ENCODE results near the gene GALNTL6. TPM values are rescaled to one million over a fixed set of nuclear protein-coding genes. Genes with fewer than 3 reads are reported as not detected.
A peak's percentile ranks its signal among the peaks of the same experiment; 100 is the strongest.

Gene GALNTL6
- total and polyA plus RNA-seq, 2 donors (not counting 3 experiments of a cell fraction or from before 2014, with no cell fraction given), result not detected

- POLR2A ChIA-PET, result interaction anchor here (0.6 kb wide), 1 partner anchor 275 kb away, joined by 4 read pairs; no protein-coding TSS in a partner anchor
- TF ChIP-seq EZH2 (IDR thresholded peaks at IDR 0.05; ENCODE audit: borderline replicate concordance, low read depth, low read length, severe bottlenecking), result no peak
- TF ChIP-seq CTCF (IDR thresholded peaks at IDR 0.05; ENCODE audit: extremely low read depth in 1 of 2, insufficient read depth in 1 of 2, low read depth in 1 of 2, low read length in 2 of 2), result no peak
- no peak for TF ChIP-seq JUN (IDR thresholded peaks at IDR 0.05; ENCODE audit: borderline replicate concordance, insufficient read depth, insufficient read length, low read depth)
- TF ChIP-seq FOS (IDR thresholded peaks at IDR 0.05; ENCODE audit: borderline replicate concordance, insufficient read depth, low read length), result no peak
- TF ChIP-seq GATA2 (IDR thresholded peaks at IDR 0.05; ENCODE audit: insufficient read depth, insufficient read length, low read depth, low read length), result no peak
- TF ChIP-seq MYC (IDR thresholded peaks at IDR 0.05; ENCODE audit: low read depth, low read length), result no peak
- Histone ChIP-seq H3K4me3 (replicated peaks in 1 of 3; ENCODE audit: insufficient read depth in 1 of 3, low read depth in 1 of 3, low read length in 3 of 3) (no peak overlapping the region), H3K9ac (replicated peaks; ENCODE audit: extremely low read depth, insufficient read depth, low read length) (no peak overlapping the region), H3K9me3 (replicated peaks; ENCODE audit: control insufficient read depth, insufficient read depth, low read length) (no peaks in the 10 kb centered on the region), H3K79me2 (ENCODE audit: control insufficient read depth, insufficient read depth, low read length) (no peaks in the 10 kb centered on the region), H3K4me1 (ENCODE audit: control insufficient read depth, extremely low read depth, insufficient read depth, low read length) (no peaks in the 10 kb centered on the region), H3K36me3 (ENCODE audit: control insufficient read depth in 2 of 2, extremely low read depth in 1 of 2, insufficient read depth in 2 of 2, low read length in 2 of 2) (no peaks in the 10 kb centered on the region), H3K4me2 (ENCODE audit: insufficient read depth, low read length) (no peak overlapping the region), H2AFZ (ENCODE audit: low read depth, low read length) (no peak overlapping the region), H3K27me3 (ENCODE audit: control insufficient read depth in 2 of 2, insufficient read depth in 2 of 2, low read length in 2 of 2) (peaks cover 0 to 2% of the 10 kb centered on the region in 2 experiments), H4K20me1 (replicated peaks; ENCODE audit: control insufficient read depth, extremely low read depth, insufficient read depth, low read length) (no peaks in the 10 kb centered on the region), H3K9me1 (replicated peaks; ENCODE audit: control insufficient read depth, extremely low read depth, insufficient read depth, low read length) (no peaks in the 10 kb centered on the region), H3K27ac (ENCODE audit: insufficient read depth, low read depth, low read length) (no peak overlapping the region)
- CTCF ChIA-PET, result interaction anchor here (1.1 to 2.5 kb wide), 6 partner anchors 8 to 219 kb away, joined by 3 to 11 read pairs (median 6); no protein-coding TSS in a partner anchor
- FAIRE-seq, result no peak
- peak; percentile 16 for DNase-seq (ENCODE audit: low read depth, low spot score)
- intact Hi-C loops (cut with micrococcal nuclease) (no loop called here), dilution Hi-C loops (cut with MboI; ENCODE audit: extremely low pct_ligation_motif_present, low sequenced_read_pairs) (no loop called here)
- BruUV-seq (replicated peaks), result no TSS peak
These were observed 1225.1 kb downstream of the GALNTL6 start for GRCh38 chr4:173038192-173038896.

Measured in endothelial cell of umbilical vein (primary cell).